ENCODE measurements around the gene DYRK1A. TPM values are rescaled to one million over a fixed set of nuclear protein-coding genes. Genes with fewer than 3 reads are reported as not detected.
"Not testable (repeated sequence)": the region's sequence is repeated elsewhere in the genome, so short reads cannot be mapped to it uniquely, and the experiment has no call there.

The DYRK1A gene
- total RNA-seq, 2 experiments from 2014 or later = 47.6 to 51.1 TPM

- CTCF ChIA-PET = interaction anchor here (0.9 kb wide), 1 partner anchor 54 kb away, joined by 3 read pairs; no protein-coding TSS in a partner anchor
- Mint-ChIP-seq H3K4me3 (no peak overlapping the region), H3K4me1 (ENCODE audit: low read depth) (no peaks in the 10 kb centered on the region), H3K27ac (peak overlapping the region; percentile 9), H3K36me3 (peaks cover 45% of the 10 kb centered on the region), H3K27me3 (no peaks in the 10 kb centered on the region), H3K9me3 (no peaks in the 10 kb centered on the region)
- intact Hi-C loops (cut with micrococcal nuclease) = no loop called here
- POLR2A ChIA-PET = no interaction called here
- DNase-seq = no peak
Observed at GRCh38 chr21:37509802-37510393, 143.3 kb downstream of the DYRK1A start.

- Mint-ChIP-seq H3K4me3 (no peak overlapping the region), H3K9me3 (no peaks in the 10 kb centered on the region), H3K4me1 (ENCODE audit: low read depth) (no peaks in the 10 kb centered on the region), H3K27me3 (no peaks in the 10 kb centered on the region), H3K36me3 (peaks cover 39% of the 10 kb centered on the region), H3K27ac (no peak overlapping the region)
- ChIA-PET POLR2A (no interaction called here), CTCF (interaction anchor here (2.6 kb wide), 1 partner anchor 15 kb away, joined by 7 read pairs; no protein-coding TSS in a partner anchor)
- intact Hi-C loops (cut with micrococcal nuclease) = no loop called here
- no peak for DNase-seq
Observed at GRCh38 chr21:37511848-37512247, 145.3 kb downstream of the DYRK1A start.

- ChIA-PET CTCF (interaction anchor here (2.6 kb wide), 1 partner anchor 17 kb away, joined by 7 read pairs; no protein-coding TSS in a partner anchor), POLR2A (no interaction called here)
- Mint-ChIP-seq H3K4me1 (ENCODE audit: low read depth) (no peaks in the 10 kb centered on the region), H3K27me3 (no peaks in the 10 kb centered on the region), H3K36me3 (peaks cover 49% of the 10 kb centered on the region), H3K9me3 (no peaks in the 10 kb centered on the region), H3K27ac (no peak overlapping the region), H3K4me3 (no peak overlapping the region)
- intact Hi-C loops (cut with micrococcal nuclease) = no loop called here
- no peak for DNase-seq
Observed at GRCh38 chr21:37513383-37513782, 146.8 kb downstream of the DYRK1A start.

- no peaks in the 10 kb centered on the region for H3K4me1 Mint-ChIP-seq (ENCODE audit: low read depth)
- DNase-seq = no peak
- peaks cover 49% of the 10 kb centered on the region for H3K36me3 Mint-ChIP-seq
- intact Hi-C loops (cut with micrococcal nuclease) = no loop called here
- H3K9me3 Mint-ChIP-seq = no peaks in the 10 kb centered on the region
- ChIA-PET CTCF (no interaction called here), POLR2A (no interaction called here)
- no peak overlapping the region for H3K4me3 Mint-ChIP-seq
- H3K27ac Mint-ChIP-seq = peak overlapping the region; percentile 29
- no peaks in the 10 kb centered on the region for H3K27me3 Mint-ChIP-seq
Observed at GRCh38 chr21:37514038-37514667, 147.6 kb downstream of the DYRK1A start.

- H3K36me3 Mint-ChIP-seq = peaks cover 34% of the 10 kb centered on the region
- H3K27ac Mint-ChIP-seq = no peak overlapping the region
- intact Hi-C loops (cut with micrococcal nuclease) = no loop called here
- POLR2A ChIA-PET = no interaction called here
- no peak overlapping the region for H3K4me3 Mint-ChIP-seq
- no peaks in the 10 kb centered on the region for H3K9me3 Mint-ChIP-seq
- H3K27me3 Mint-ChIP-seq = no peaks in the 10 kb centered on the region
- DNase-seq = no peak
- no peaks in the 10 kb centered on the region for H3K4me1 Mint-ChIP-seq (ENCODE audit: low read depth)
- CTCF ChIA-PET = interaction anchor here (0.9 to 1.2 kb wide), 2 partner anchors 12 to 47 kb away, joined by 3 read pairs; no protein-coding TSS in a partner anchor
Observed at GRCh38 chr21:37516998-37517397, 150.4 kb downstream of the DYRK1A start.

GRCh38 chr21:37520801-37521200 is 154.2 kb downstream of the DYRK1A start:
- peaks cover 15% of the 10 kb centered on the region for H3K36me3 Mint-ChIP-seq
- ChIA-PET POLR2A (interaction anchor here (1.6 kb wide), 1 partner anchor 43 kb away, joined by 4 read pairs; no protein-coding TSS in a partner anchor), CTCF (no interaction called here)
- DNase-seq = no peak
- no peak overlapping the region for H3K27ac Mint-ChIP-seq
- H3K27me3 Mint-ChIP-seq = no peaks in the 10 kb centered on the region
- intact Hi-C loops (cut with micrococcal nuclease) = no loop called here
- no peaks in the 10 kb centered on the region for H3K4me1 Mint-ChIP-seq (ENCODE audit: low read depth)
- no peak overlapping the region for H3K4me3 Mint-ChIP-seq
- no peaks in the 10 kb centered on the region for H3K9me3 Mint-ChIP-seq

GRCh38 chr21:37521658-37522057 is 155.1 kb downstream of the DYRK1A start:
- Mint-ChIP-seq H3K9me3 (no peaks in the 10 kb centered on the region), H3K4me1 (ENCODE audit: low read depth) (no peaks in the 10 kb centered on the region), H3K36me3 (peaks cover 12% of the 10 kb centered on the region), H3K27ac (no peak overlapping the region), H3K4me3 (no peak overlapping the region), H3K27me3 (no peaks in the 10 kb centered on the region)
- POLR2A ChIA-PET = no interaction called here
- no peak for DNase-seq
- intact Hi-C loops (cut with micrococcal nuclease) = no loop called here
- CTCF ChIA-PET = no interaction called here

- no peak overlapping the region for H3K4me3 Mint-ChIP-seq
- H3K4me1 Mint-ChIP-seq (ENCODE audit: low read depth) = no peaks in the 10 kb centered on the region
- DNase-seq = no peak
- peaks cover 2% of the 10 kb centered on the region for H3K36me3 Mint-ChIP-seq
- H3K27ac Mint-ChIP-seq = no peak overlapping the region
- intact Hi-C loops (cut with micrococcal nuclease) = no loop called here
- ChIA-PET POLR2A (no interaction called here), CTCF (no interaction called here)
- no peaks in the 10 kb centered on the region for H3K9me3 Mint-ChIP-seq
- H3K27me3 Mint-ChIP-seq = no peaks in the 10 kb centered on the region
Observed at GRCh38 chr21:37522641-37523295, 156.2 kb downstream of the DYRK1A start.

GRCh38 chr21:37524944-37525343 is 158.4 kb downstream of the DYRK1A start:
- intact Hi-C loops (cut with micrococcal nuclease); H3K9me3 Mint-ChIP-seq; H3K4me3 Mint-ChIP-seq; CTCF ChIA-PET; H3K27ac Mint-ChIP-seq; H3K4me1 Mint-ChIP-seq (ENCODE audit: low read depth); H3K27me3 Mint-ChIP-seq; DNase-seq; POLR2A ChIA-PET; H3K36me3 Mint-ChIP-seq: not testable (repeated sequence)

GRCh38 chr21:37525810-37526209 is 159.2 kb downstream of the DYRK1A start:
- Mint-ChIP-seq H3K27ac (no peak overlapping the region), H3K4me3 (no peak overlapping the region), H3K9me3 (no peaks in the 10 kb centered on the region), H3K4me1 (ENCODE audit: low read depth) (no peaks in the 10 kb centered on the region), H3K36me3 (no peaks in the 10 kb centered on the region), H3K27me3 (peaks cover 9% of the 10 kb centered on the region)
- intact Hi-C loops (cut with micrococcal nuclease) = no loop called here
- ChIA-PET POLR2A (no interaction called here), CTCF (no interaction called here)
- DNase-seq = no peak

GRCh38 chr21:37527103-37527502 is 160.5 kb downstream of the DYRK1A start:
- Mint-ChIP-seq H3K36me3 (no peaks in the 10 kb centered on the region), H3K9me3 (no peaks in the 10 kb centered on the region), H3K4me3 (no peak overlapping the region), H3K27ac (no peak overlapping the region), H3K27me3 (peaks cover 14% of the 10 kb centered on the region), H3K4me1 (ENCODE audit: low read depth) (no peaks in the 10 kb centered on the region)
- DNase-seq = no peak
- ChIA-PET CTCF (no interaction called here), POLR2A (no interaction called here)
- intact Hi-C loops (cut with micrococcal nuclease) = no loop called here

- no peak for DNase-seq
- CTCF ChIA-PET = no interaction called here
- no peak overlapping the region for H3K27ac Mint-ChIP-seq
Observed at GRCh38 chr21:37527716-37528115, 161.1 kb downstream of the DYRK1A start.

More at GRCh38 chr21:37527716-37528115, 161.1 kb downstream of the DYRK1A start:
- POLR2A ChIA-PET = no interaction called here
- H3K9me3 Mint-ChIP-seq = no peaks in the 10 kb centered on the region
- H3K4me3 Mint-ChIP-seq = no peak overlapping the region
- intact Hi-C loops (cut with micrococcal nuclease) = no loop called here
- H3K4me1 Mint-ChIP-seq (ENCODE audit: low read depth) = no peaks in the 10 kb centered on the region
- H3K36me3 Mint-ChIP-seq = no peaks in the 10 kb centered on the region
- H3K27me3 Mint-ChIP-seq = peaks cover 15% of the 10 kb centered on the region
